ENCODE measurements around the gene ABLIM2.

DNA sequence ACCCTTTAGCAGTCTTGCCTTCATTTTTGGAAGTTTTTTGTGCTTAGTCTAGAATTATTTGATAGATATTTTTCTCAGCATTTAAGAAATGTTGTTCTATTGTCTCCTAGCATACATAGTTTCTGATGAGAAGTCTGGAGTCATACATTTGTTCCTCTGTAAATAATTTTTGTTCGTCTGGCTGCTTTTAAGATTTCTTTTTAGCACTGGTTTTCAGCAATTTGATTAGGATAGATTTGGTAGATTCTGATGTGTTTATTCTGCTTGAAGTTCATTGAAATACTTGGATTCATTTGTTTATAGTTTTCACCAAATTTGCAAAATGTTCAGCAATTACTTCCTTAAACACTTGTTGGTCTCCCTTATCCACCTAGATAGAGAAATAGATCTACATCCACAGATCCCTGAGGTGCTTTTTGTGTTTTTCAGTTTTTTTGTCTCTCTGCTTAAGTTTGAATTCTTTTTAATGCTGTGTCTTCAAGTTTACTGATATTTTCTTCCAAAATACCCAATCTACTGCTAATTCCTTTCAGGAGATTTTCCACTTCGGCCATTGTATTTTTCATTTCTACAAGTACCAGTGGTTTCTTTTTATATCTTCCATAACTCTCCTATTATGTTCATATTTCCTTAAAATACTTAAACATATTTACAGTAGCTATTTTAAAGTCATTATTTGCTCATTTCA lies 64.9 kb downstream of the ABLIM2 start:
- TF ChIP-seq CTCF (IDR thresholded peaks at IDR 0.05; ENCODE audit: insufficient read depth, low read length) (no peak), POLR2AphosphoS5 (IDR thresholded peaks at IDR 0.05; ENCODE audit: low read depth) (no peak), GABPA (IDR thresholded peaks at IDR 0.05; ENCODE audit: low read depth) (no peak)
- TF ChIP-seq, protein P1, sequence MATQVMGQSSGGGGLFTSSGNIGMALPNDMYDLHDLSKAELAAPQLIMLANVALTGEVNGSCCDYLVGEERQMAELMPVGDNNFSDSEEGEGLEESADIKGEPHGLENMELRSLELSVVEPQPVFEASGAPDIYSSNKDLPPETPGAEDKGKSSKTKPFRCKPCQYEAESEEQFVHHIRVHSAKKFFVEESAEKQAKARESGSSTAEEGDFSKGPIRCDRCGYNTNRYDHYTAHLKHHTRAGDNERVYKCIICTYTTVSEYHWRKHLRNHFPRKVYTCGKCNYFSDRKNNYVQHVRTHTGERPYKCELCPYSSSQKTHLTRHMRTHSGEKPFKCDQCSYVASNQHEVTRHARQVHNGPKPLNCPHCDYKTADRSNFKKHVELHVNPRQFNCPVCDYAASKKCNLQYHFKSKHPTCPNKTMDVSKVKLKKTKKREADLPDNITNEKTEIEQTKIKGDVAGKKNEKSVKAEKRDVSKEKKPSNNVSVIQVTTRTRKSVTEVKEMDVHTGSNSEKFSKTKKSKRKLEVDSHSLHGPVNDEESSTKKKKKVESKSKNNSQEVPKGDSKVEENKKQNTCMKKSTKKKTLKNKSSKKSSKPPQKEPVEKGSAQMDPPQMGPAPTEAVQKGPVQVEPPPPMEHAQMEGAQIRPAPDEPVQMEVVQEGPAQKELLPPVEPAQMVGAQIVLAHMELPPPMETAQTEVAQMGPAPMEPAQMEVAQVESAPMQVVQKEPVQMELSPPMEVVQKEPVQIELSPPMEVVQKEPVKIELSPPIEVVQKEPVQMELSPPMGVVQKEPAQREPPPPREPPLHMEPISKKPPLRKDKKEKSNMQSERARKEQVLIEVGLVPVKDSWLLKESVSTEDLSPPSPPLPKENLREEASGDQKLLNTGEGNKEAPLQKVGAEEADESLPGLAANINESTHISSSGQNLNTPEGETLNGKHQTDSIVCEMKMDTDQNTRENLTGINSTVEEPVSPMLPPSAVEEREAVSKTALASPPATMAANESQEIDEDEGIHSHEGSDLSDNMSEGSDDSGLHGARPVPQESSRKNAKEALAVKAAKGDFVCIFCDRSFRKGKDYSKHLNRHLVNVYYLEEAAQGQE (IDR thresholded peaks at IDR 0.05; ENCODE audit: insufficient replicate concordance, low read depth) = no peak
